ENCODE data around the gene ALK.

ALK gene

GRCh38 chr2:29317077-29317517, 604.3 kb downstream of the ALK start:
- DNase-seq (ENCODE audit: low read depth), result peak; percentile 38

GRCh38 chr2:29314816-29315571, 606.4 kb downstream of the ALK start:
- no peak for DNase-seq (ENCODE audit: low read depth)

GRCh38 chr2:29311458-29311857, 609.9 kb downstream of the ALK start:
- no peak for DNase-seq (ENCODE audit: low read depth)

- no peak for DNase-seq (ENCODE audit: low read depth)
Measured at GRCh38 chr2:29310650-29311348, 610.6 kb downstream of the ALK start.

GRCh38 chr2:29309090-29310029, 612.0 kb downstream of the ALK start:
- peak; percentile 78 for DNase-seq (ENCODE audit: low read depth)

DNA sequence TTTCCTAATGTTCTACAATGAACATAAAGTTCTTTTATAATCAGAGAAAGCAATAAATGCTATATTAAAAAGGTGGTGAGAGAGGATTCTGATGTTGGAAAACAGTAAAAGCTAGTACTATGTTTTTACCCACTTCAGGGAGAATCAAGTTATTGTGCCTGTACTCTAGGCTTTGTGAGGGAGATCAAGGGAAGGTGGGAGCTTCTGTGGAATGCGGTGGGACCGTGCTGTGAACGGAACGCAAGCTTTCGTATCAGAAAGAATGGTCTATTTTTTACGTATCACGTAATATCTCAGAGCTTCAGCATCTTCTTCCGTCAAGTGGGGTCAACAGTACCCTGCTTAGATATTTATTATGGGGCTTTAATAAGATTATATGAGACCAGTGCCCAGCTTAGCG, 613.0 kb downstream of the ALK start:
- no peak for DNase-seq (ENCODE audit: low read depth)

DNA sequence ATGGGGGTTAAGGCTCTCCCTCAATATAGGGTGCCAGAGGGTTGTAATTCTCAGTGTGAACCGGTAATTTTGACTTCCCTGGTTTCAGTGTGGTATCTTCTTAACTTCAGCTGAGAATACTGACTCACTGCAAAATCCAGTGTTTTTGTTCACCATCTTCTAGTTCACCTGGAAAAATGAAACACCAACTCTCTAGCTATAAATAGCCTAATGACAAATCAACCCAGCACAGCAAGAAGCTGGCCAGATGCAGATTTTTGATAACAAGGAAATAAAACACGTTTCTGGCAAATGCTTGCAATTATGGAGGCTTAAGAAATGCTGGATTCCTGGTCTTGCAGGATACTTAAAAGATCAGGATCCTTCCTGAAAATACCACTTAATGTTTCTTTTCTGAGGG, 613.9 kb downstream of the ALK start:
- no peak for DNase-seq (ENCODE audit: low read depth)

DNA sequence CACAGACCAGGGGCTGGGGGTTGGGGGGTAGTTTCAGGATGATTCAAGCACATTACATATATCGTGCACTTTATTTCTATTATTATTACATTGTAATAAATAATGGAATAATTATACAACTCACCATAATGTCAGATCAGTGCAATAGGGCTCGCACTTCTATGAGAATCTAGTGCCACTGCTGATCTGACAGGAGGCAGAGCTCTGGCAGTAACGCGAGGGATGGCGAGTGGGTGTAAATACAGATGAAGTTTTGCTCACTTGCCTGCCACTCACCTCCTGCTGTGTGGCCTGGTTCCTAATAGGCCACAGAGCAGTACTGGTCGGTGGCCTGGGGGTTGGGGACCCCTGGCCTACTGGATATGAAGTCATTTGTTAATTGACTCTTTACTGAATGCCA, 615.6 kb downstream of the ALK start:
- no peak for DNase-seq (ENCODE audit: low read depth)

GRCh38 chr2:29304399-29305060, 616.9 kb downstream of the ALK start:
- peak; percentile 26 for DNase-seq (ENCODE audit: low read depth)

DNA sequence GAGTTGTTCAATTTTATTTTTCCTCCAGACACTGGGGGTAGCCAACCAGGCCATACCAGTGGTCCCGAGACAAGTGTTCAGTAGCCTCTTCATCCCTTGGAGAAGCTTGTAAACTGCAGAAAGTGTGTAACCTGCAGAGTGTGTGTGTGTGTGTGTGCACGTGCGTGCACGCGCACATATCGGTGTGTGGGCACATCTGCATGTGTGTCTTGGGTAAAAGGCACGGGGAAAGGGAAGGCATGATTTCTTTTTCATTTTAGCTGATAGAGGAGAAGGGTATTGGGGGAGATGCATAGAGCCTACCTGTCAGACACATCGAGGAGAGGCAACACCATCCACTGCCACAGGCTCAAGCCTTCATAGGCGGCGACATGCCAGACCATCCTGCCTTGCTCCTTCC, 624.8 kb downstream of the ALK start:
- DNase-seq (ENCODE audit: low read depth), result no peak

- DNase-seq (ENCODE audit: low read depth), result peak; percentile 27
Measured at GRCh38 chr2:29295845-29296244, 625.5 kb downstream of the ALK start.

DNA sequence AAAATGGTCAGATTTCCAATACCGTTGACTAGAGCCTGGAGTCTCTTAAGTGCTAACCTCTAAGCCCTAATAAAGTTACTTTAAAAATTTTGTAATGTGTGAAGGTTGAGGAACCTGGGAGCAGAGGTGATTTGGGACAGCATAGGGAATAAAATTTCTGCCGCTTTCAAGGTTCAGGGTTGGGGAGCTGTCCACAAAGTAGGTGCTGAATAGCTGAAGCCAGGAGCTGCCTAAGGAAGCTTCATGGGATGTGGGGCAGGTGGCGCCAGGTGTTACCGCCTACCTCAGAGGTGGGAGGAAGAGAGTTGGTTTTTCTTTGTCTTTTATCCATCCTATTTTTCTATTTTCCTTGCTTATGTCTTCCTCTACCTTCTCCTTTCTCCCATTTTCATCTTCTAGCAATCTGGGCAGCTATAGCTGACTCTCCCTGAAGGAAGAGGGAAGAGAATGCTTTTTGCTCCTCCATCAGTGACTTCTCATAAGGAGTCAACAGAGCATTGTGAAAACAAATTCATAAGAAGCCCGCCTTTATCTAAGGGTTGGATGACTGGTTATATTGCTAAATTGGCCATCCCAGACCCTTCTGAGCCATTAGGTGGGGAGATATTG, 627.5 kb downstream of the ALK start:
- peak; percentile 34 for DNase-seq (ENCODE audit: low read depth)

DNA sequence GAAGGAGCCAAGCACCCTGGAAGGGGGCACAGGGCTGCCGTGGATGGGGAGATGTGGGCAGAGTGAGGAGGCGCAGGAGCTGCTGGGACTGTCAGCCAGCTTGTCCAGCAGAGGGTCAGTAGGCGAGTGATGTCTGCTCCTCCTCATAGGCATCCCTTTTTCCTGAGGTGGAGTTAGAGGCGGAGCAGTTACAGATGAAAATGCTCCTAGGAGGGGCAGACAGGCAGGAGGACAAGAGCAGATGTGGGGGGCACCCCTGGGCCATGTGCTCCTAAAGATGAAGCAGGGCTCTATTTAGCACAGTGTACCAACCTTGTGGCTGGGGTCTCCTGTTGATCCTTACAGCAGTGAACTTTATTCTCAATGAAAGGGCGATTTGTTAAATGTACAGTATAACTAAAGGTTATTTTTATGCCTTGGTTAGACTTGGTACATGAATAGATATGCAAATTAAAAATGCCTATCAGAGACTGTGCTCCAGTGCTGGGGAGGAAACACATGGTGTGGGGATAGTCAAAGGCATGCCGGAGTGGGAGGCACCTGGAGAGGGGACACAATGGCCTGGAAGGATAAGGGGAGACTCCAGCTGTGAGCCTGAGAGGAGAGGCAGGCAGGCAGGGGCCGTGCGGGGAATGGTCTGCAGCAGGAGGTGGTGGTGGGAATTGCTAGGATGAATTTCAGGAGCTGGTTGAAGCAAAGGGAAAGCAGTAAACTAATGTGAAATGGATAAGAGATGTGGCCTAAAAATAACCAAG, 630.9 kb downstream of the ALK start:
- no peak for DNase-seq (ENCODE audit: low read depth)

DNA sequence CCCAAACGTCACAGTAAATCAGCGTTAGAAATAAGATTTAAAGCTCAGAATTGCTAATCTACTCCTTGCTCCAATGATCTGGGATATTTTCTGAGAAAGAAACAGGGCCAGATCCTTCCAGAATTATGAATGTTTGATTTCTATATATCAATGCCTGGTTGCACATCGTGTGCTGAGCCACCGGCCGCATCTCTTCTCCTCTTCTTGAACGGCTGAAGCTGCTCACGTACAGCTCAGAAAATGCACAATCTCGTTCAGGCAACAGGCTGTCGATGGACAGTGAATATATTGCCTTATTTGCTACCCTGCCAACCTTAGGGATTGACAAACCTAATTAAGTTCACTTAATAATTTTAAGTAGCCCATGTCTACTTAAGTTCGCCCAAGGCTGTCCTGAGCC, 636.7 kb downstream of the ALK start:
- no peak for DNase-seq (ENCODE audit: low read depth)

- no peak for DNase-seq (ENCODE audit: low read depth)
Measured at GRCh38 chr2:29281916-29282247, 639.5 kb downstream of the ALK start.

DNA sequence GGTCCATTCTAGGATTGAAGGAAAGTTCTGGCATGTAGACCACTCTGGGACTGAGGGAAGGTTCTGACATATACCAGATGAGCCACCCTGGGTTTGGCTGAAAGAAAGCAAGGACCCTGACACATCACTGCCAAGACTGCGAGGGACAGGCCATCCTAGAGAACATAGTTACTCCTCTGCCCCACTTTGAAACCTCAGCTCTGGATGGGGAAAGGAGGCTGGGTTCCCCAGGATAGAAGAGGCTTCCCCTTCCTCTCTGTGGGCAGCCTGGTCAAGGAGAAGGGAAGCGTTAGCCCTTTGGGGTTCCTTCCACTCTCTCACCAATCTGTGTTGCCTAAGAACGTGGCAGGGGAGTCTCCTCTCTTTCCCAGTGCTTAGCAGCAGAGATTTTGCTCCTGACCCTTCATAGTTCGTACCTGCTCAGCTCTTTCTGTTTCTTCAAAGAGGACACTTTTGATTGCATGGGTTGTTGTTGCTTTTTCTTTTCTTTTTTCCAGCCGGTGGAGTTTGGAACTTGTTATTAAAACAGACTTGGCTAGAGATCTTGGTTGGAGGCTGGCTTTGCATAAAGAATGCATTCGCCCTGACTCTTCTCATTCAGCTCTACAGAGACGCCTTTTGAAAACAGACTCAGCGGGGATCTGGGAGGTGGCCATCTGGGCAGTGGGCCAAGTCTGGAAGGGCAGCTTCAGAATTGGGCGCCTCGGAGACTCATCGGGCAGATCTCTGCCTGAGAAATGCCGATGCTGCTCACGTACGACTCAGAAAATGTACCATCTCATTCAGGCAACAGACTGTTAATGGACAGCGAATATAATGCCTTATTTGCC, 640.1 kb downstream of the ALK start:
- DNase-seq (ENCODE audit: low read depth), result peak; percentile 23

GRCh38 chr2:29278966-29279365, 642.4 kb downstream of the ALK start:
- DNase-seq (ENCODE audit: low read depth), result no peak

DNA sequence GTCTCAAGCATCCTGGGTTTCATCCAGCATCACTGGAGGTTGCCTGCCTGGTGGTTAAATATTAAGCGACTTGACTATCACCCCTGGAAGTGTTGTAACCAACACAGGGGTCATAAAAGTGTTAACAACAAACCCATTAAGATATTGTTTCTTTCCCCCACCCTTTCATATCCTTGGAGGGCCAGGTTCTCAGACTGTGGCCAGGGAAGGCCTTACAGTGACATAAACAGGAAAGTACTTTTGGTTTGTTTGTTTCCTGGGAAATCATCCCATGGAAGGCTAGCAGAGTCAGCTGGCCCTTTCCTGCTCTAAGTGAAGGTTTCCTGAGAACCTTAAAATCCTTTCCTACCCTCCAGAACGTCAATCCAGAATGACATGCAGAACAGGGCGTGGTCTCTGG, 645.2 kb downstream of the ALK start:
- no peak for DNase-seq (ENCODE audit: low read depth)

- no peak for DNase-seq (ENCODE audit: low read depth)
Measured at GRCh38 chr2:29275186-29275585, 646.2 kb downstream of the ALK start.
